GM19395 (cell line): Measurements from ENCODE around the gene EGFLAM.

Source experiments
- ATAC-seq: cut with Tn5 transposase; IDR thresholded peaks from one replicate; pipeline ENCODE4 v1.9.1; 2021; ENCODE audit warnings: mild to moderate bottlenecking, moderate library complexity; ENCODE audit not compliant: unreplicated experiment

EGFLAM gene

DNA sequence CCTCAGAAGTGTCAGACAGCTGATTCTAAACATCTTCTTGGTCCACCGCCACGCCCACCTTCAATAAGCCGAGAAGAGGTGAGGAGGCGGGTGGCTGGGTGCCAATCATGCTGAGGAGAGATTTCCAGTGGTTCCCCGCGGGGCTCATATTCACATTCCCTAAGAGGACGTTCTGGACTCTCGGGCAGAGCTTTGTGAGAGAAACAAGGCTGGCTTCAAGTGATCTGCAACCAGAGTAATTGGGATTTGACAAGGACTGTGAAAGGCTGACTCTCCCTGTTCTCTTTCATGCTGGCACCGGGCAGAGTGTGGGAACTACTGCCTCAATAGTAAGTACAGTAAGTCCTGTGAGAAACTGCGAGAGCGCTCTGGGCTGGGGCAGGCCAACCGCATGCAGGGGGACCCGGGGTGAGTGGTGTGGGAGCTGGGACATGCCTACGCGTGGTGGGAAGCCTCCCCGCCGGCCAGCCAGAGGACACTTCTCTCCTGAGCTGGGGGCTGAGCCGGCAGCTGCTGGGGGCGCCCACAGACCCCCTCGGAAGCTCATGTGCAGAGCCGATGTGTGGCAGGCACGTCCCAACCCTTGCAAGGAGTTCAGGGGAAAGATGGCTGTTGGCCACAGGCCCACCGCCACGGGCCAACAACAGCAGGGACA is 187.1 kb downstream of the EGFLAM start:
- no peak for ATAC-seq

DNA sequence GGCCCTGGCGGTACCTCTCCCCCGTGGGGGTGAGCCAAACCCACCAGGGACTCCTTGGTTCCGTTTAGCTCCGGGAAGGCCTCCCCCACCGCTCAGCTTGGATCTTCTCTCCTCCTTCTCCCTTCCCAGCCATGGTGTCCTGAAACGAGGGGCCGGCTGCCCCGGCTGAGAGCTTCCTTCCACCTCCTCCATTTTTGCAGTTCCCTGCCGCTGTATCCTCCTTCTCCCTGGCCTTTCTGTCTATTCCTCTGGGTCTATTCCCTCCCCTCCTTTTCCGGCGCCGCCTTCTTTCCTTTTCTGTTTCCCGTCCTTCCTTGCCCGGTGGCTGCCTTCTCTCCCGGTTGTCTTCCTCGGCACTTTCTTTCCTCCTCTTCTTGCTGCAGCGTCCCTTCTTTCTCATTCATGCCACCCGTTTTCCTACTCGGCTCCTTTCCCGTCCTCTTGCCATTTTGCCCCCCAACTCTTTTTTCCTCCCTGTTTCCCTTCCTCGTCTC is 187.7 kb downstream of the EGFLAM start:
- no peak for ATAC-seq

DNA sequence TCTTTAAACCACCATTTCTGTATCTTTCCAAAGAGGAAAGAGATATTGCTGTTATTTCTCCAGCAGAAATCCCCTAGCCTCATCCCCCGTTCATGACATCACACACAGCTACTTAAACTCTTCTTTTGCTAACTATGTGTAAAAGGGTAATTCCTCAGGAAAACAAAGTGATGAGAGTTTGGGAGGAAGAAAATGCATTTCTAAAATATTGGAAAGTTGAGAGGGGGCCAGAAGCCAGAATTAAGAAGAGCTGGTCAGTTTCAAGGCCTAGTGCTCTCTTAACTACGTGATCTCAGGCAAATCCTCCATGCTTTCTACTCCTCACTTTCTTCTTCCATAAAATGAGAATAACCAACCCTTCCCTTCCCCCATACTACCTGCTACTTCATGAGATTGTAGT is 188.7 kb downstream of the EGFLAM start:
- no peak for ATAC-seq

DNA sequence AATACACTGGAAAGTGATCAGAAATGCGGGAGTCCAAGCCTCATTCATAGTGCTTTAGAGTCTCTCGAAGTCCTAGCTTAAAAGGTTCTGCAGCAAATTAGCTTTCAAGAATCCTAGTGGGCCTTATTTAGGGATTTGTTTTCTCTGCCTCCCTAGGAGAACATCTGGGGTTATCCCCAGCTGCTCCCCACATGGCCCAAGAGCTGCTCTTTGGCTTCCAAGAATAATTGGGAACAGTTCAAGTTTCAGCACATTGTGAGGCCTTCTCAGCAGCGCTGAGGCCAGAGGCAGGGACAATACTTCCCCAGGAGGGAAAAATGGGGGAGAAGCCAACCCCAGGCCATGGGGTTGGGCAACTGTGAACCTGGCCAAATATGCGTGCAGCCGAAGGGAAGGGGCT is 189.4 kb downstream of the EGFLAM start:
- no peak for ATAC-seq

DNA sequence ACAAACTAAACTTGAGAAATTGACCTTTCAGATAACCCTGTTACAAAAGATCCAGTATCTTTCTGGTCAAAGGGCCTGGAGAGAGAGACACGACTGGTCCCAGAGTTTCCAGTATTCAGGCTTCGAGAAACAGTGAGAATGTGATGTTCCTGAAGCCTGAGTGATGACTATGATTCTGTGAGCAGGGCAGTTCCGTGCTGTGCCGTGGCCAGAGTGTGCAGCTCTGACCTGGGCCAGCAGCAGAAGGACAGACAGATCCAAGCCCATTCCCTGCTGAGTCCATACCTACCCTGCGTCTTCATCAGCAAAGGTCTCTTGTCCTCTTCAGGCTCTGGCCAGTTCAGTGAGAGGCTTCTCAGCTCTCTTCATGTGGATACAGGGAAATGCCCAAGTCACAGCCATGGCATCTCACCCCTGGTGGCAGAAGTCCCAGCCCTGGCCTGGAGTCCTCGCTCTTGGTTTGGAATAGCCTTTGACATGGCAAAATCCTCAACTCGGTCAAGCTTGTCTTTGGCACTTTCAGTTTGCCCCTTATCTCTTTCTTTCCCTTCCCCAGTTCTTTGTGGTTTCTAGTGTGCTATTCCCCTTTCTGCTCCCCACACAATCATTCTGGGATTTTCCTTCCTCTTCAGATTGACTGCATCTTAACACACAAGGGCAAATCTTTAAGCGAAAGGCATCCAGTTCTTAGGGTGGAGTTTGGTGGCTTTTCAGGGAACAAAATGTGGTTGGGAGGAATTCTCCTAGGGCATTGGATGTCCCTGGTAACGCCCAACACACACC is 190.4 kb downstream of the EGFLAM start:
- no peak for ATAC-seq

DNA sequence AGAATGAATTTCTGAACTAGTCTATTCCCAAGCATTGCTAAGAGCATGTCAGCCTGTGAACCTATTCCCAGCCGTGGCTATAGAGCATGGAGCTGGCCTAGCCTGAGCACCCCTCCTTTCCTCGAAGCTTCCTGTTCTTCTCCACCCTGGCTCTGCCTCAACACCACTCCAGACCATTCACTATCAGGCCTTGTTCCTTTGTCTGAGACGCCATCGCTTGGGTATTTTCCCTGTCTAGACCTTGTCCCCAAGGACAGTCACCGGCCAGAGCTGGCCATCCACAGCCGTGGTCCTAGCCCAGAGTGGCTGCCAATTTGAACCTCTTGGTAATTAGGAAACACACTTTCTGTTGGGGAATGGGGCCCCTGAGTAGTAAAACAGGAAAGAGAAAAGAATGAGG is 192.3 kb downstream of the EGFLAM start:
- no peak for ATAC-seq

DNA sequence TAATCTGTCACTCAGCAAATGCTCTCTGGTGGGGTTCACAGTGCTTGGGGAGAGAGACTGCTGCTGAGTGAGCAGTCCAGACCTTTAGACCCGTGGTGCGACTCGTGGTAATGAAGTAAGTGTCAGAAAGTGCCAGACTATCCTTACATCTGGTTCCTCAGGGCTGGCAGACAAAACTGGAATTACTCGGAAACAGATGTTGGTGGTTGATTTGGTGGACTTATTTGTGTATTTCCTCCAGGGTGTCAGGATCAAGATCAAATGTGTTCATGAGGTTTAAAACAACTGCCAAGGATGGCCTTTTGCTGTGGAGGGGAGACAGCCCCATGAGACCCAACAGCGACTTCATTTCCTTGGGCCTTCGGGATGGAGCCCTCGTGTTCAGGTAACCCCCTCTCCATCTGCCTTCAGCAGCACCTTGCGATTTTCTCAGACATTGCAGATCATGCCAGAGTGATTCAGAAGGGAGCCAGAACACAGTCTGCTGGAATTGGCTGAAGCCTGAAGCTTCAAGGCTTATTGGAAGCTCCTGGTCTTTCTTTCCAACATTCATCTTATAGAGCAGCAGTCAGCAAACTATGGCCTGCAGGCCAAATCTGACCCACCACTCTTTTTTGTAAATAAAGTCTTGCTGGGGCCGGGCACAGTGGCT is 192.8 kb downstream of the EGFLAM start:
- no peak for ATAC-seq

DNA sequence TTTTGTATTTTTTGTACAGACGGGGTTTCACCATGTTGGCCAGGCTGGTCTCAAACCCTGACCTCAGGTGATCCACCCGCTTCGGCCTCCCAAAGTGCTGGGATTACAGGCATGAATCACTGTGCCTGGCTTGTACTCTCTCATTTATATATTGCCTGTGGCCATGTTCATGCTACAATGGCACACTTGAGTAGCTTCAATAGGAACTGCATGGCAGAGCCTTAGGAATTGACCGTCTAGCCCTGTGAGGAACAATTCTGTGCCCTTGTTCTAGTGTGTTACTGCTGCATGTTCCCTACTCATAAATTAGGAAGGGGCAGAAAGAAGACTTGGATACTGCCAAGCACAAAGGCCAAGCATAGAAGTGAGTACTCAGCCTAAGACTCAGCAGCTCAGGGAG is 193.8 kb downstream of the EGFLAM start:
- no peak for ATAC-seq

DNA sequence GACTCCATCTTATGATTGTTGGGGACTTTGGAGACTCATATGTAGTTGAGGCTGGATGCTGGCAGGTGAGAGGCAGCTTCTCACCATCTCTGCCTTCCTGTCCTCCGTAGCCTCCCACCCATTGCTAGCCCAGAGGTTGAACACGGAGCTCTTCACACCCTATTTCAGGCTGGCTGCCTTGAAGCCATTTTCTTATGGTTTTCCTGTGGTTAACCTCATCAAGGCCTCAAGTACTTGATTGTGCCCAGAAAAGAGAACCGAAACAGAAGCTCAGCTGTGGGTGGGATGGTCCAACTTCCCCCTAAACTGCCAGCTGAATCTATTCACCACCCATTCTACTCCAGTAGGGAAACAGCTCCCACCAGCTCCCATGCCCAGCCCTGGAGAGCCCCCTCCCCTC is 195.1 kb downstream of the EGFLAM start:
- ATAC-seq = peak; percentile 98

DNA sequence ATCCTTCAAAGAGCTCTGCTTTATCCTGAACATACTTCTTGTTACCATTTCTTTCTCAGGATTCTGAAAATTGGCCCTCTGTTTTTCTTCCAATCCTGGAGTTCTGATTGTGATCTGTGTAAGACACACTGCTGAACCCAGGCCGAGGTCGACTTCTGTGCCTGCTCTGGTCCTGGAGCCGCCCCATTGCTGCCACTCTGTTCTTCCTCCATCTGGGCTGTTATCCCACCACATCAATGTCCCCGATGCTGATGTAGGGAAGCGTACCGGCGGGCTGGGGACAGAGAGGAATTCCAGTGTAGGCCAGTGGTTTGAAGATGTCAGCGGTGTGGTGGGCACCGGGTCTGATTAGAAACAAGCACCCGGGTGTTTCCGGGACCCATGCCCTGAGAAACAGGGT is 195.6 kb downstream of the EGFLAM start:
- ATAC-seq = peak; percentile 16

DNA sequence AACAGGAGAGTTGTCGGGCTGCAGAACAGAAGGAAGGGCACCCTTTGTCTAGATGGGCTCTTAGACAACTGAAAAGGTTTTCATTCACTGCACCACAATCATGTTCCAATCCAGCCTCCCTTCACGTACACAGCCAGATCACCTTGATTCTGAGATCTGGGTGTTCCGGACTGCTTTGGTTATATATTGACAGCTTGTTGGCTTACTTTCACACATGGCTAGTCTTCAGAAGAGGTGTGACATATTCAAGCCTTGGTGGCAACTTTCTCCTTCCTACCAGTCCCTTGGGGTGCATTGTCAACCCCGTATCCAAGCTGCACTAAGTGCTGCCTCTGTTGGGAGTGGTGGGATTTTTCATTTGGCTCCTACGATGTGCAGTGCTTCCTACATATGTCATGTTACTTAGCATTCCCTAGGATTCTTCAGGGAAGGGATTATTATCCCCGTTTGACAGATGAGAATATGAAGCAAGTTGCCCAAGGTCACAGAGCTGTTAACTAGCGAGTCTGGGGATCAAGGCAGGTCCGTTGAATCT is 197.5 kb downstream of the EGFLAM start:
- peak; percentile 49 for ATAC-seq

DNA sequence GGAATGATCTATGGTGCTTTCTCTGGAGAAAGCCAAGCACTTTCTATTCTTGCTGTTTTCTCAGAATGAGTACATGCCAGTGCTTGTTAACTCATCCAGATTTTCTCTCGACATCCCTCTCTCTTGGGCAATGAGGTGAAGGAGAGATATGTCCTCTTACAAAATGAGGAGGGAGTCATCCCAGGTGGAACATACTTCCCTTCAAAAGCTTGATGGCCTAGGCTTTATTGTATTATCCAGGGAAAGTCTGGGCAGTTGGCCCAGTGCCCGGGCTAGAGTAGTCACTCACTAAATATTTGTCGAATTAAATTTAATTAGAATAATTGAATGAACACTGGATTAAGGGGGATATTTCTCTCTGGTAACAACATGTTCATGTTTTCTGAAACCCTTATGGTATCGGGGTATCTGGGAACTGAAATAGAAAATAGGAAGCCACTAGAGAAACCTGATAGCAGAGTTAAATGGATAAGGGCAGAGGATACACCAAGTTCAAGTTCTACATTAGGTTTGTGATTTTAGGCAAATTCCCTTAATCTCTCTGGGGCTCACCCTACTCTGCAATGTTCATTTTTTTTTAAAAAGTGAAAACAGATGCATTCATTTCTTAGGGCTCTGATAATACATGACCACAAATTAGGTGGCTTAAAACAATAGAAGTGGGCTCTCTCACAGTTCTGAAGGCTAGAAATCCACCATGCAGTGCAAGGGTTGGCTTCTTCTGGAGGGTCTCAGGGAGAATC is 198.5 kb downstream of the EGFLAM start:
- ATAC-seq = no peak

DNA sequence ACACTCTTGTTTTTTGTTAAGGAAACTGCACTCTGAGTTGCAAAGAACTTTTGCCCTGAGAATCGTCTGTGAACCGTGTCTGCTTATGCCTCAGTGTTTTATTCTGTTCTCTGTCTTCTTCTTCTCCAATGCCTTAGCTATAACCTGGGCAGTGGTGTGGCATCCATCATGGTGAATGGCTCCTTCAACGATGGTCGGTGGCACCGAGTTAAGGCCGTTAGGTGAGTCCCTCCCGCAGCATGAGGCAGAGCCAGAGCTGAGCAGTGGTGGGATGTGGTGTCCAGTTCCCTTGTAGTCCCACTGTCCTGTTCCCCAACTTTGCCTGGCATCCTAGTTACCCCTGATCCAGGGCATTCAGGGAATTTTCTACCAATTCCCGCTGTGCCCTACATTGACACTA is 199.8 kb downstream of the EGFLAM start:
- no peak for ATAC-seq

DNA sequence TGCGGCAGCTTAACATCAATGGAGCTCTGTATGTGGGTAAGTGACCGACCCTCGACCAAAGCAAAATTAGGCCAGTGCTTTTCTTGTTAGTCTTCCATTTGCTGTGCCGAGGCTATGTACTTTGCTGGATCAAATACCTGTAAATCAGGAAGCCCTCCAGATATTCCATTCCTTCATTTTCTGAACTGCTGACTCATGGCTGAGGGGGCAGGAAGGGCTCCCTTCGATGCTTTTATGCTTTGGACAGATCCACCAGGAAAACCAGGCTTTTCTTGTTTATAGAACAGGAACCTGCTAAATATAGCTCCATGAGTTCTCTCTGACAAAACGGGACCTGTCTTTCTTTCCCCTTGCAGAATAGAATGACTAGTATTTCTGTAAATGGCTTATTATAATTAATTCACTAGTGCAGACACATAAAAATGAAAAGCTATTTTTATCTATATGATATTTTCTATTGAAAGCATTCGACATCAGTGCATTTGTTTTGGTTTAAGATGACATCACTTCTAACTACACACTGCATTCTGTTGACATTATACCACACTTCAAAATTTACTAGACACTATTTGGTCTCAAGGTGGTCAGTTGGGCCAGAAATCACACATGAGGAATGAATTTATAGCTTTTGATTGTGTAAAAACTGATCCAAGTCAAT is 204.7 kb downstream of the EGFLAM start:
- no peak for ATAC-seq

DNA sequence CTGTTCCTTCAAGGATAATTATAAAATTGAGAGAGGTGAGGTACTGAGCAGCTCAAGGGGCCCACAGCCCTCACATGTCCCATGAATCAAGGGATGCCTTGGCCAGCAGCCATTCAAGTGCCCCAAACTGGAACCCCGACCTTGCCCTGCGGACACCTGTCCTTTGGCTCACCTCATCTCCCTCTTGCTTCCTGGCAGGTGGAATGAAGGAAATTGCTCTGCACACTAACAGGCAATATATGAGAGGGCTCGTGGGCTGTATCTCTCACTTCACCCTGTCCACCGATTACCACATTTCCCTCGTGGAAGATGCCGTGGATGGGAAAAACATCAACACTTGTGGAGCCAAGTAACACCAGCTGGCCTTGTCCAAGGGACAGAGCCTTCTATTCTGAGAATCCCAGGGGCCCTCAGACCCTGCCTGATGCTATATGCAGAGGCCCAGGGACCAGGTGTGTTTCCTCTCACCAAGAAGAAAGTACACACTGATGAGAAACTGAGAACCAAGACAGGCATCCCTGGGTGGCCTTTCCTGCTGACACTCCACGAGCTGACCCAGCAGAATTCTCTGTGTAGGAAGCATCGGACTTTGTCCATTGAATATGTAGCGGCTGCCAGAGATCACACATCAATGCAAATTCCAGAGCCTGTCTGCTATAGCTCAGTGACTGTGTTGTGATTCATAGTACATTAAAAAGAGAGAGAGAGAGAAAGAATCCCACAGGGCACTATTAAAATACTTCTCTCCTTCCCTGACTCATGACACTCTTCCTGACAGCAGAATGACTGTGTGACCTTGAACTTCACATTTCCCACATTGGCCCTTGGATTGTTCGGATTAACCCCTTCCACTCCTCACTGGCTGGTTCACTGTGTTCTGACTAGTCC is 205.5 kb downstream of the EGFLAM start:
- ATAC-seq = no peak

DNA sequence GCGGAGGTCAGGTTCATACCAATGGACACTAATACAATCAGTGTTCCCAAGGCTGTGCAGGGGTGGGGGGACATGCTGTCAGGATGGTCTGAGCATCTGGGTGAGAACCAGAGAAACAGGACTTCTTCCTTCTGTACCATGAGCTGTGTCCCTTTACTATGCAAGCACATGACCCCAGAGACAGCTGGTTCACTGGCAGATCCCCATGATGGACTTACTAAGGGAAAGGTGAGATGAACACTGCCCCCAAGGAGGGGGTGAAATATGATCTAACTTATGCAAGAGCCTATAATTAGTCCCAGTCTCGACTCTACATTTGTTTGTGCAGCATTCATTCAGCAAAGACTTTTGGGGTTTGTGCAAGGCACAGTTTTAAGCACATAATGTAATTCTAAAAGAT is 206.7 kb downstream of the EGFLAM start:
- no peak for ATAC-seq

DNA sequence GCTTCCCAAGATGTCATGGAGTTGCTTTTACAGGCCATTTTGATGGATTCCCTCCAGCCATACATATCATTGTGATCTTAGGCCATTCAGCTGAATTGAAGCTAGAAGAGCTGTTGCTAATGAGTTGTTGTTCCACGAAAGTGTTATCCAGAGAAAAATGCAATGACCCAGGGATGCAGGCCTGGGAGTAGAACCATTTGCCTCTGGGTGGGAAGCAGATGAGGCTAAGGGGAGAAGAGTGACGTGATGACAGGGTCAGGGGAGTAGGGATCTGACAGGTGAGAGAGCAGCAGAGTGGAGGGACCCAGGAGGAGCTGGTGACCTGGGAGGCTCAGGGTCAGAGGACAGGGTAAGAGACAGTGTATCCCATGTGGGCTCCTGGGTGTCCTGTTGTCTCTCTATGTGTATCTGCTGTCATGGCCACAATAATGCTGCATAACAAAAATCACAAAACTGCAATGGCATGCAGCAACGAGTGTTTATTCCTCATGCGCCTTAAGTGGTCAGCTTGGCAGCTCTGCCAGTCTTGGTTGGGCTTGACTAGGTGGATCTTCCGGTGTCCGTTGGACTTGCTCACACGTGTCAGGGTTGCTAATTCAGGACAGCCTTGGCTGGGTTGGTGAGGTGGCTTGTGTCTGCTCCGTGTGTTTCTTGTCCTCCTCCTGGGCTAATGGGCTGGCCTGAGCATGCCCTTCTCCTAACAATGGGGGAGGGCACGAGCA is 207.5 kb downstream of the EGFLAM start:
- ATAC-seq = no peak

DNA sequence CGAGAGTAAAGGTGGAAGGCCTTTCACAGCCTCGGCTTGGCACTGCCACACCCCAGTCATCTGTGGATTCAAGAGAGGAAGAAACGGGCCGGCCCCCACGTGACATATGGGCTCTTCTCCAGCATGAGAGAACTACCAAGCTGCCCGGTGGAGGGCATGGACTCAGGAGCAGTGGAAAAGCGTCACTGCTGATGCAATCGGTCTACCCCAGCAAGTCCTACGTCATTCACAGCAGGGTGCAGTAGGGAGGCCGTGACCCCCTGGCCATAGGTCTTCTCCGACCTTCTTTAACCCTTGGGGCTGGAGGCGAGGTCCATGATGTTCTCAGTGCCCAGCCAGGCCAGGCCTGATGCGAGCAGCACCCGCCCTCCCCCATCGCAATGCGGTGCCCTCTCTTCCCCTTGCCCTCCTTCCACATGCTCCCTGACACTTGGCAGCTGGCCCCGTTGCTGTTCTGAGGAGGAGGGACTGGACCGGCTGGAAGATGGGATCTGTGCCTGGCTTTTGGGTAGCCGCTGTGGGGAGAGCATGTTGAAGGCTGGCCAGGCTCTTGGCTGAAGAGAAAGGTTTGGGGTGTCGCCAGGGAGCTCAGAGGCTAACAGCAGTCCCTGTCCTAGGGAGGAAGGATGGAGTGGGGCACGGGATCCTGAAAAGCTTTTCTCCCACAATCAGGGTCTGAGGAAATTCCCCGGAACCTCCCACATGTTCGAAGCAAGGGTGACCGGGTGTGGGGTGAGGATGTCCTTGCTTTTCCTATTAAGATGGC is 208.2 kb downstream of the EGFLAM start:
- ATAC-seq = no peak
